Spleen (tissue), 7 donors: ENCODE results near the gene SIGLEC15.

Source experiments
- POLR2A ChIP-seq, 3 donors: fragments of 450-650 bp; IDR thresholded peaks; one replicate each; pipeline ENCODE4 v1.5.1; 2017; ENCODE audit warnings: antibody characterized with exemption in 3 of 3, mild to moderate bottlenecking in 1 of 3
- TF ChIP-seq, protein P1 (sequence below), 11 experiments: fragments of 200-600 bp in 7 of 11; fragments of 450-650 bp in 4 of 11; sonication (generic) in 4 of 11; IDR thresholded peaks in 8 of 11; conservative IDR thresholded peaks in 3 of 11; 1 replicate in 7 of 11; 2 replicates in 4 of 11; pipeline versions ENCODE4 v1.4.0 to v1.8.0; 2016 to 2021; ENCODE audit warnings: antibody characterized with exemption in 11 of 11, inconsistent platforms in 4 of 11, mild to moderate bottlenecking in 1 of 11
- donor health status: DM: no; HTN: no; CAD: no; lungs with moderate emphysema.
- donor health status: DM: no; HTN: no; CAD: no.
- donor health status: DM: no; HTN: no; CAD: no.

DNA sequence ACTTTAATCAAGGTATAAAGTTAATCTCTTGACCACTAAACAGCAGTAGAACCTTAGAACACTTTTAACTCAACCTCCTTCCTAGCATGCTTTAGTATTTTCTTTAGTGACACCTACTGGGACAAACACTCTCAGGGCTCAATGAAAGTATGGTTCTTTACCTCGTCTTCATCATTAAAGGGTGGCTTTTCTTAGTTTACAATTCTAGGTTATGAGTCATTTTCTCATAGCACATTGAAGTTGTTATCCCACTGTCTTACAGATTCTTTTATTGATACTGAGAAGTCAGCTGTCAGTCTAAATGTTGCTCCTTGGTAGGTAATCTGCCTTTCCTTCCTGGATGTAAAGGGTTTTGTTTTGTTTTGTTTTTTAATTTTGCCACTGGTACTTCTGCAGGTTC, 38.0 kb downstream of the SIGLEC15 start:
- TF ChIP-seq, protein P1, sequence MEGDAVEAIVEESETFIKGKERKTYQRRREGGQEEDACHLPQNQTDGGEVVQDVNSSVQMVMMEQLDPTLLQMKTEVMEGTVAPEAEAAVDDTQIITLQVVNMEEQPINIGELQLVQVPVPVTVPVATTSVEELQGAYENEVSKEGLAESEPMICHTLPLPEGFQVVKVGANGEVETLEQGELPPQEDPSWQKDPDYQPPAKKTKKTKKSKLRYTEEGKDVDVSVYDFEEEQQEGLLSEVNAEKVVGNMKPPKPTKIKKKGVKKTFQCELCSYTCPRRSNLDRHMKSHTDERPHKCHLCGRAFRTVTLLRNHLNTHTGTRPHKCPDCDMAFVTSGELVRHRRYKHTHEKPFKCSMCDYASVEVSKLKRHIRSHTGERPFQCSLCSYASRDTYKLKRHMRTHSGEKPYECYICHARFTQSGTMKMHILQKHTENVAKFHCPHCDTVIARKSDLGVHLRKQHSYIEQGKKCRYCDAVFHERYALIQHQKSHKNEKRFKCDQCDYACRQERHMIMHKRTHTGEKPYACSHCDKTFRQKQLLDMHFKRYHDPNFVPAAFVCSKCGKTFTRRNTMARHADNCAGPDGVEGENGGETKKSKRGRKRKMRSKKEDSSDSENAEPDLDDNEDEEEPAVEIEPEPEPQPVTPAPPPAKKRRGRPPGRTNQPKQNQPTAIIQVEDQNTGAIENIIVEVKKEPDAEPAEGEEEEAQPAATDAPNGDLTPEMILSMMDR (IDR thresholded peaks at IDR 0.05 in 8 of 11, conservative IDR thresholded peaks at IDR 0.05 in 3 of 11), result no peak
- TF ChIP-seq POLR2A (IDR thresholded peaks at IDR 0.05), result no peak
